Activated CD4-positive, CD25-positive, alpha-beta regulatory T cell treated with anti-CD3 and anti-CD28 coated beads, Interleukin-2, amount 50 U/mL, for 72 hours (primary cell): ENCODE results near the gene NCAPD2.
"Not testable (repeated sequence)": the region's sequence is repeated elsewhere in the genome, so short reads cannot be mapped to it uniquely, and the experiment has no call there.

Source experiments
- DNase-seq: peaks from one replicate; pipeline ENCODE4 v3.0.0; 2021

The NCAPD2 gene

GRCh38 chr12:6552140-6552551 is 58.2 kb downstream of the NCAPD2 start:
- DNase-seq: no peak

- DNase-seq: no peak
These were observed 59.4 kb downstream of the NCAPD2 start for GRCh38 chr12:6553051-6553868.

- DNase-seq: peak; percentile 67
These were observed 60.5 kb downstream of the NCAPD2 start for GRCh38 chr12:6554168-6555017.

GRCh38 chr12:6555018-6555691 is 61.3 kb downstream of the NCAPD2 start:
- DNase-seq: no peak

- not testable (repeated sequence) for DNase-seq
These were observed 62.6 kb downstream of the NCAPD2 start for GRCh38 chr12:6556496-6556817.

GRCh38 chr12:6556857-6557256 is 63.0 kb downstream of the NCAPD2 start:
- no peak for DNase-seq

GRCh38 chr12:6558014-6558760 is 64.3 kb downstream of the NCAPD2 start:
- not testable (repeated sequence) for DNase-seq

- DNase-seq: no peak
These were observed 65.6 kb downstream of the NCAPD2 start for GRCh38 chr12:6559500-6559899.

GRCh38 chr12:6560501-6561205 is 66.8 kb downstream of the NCAPD2 start:
- no peak for DNase-seq

- DNase-seq: no peak
These were observed 69.0 kb downstream of the NCAPD2 start for GRCh38 chr12:6562881-6563280.

GRCh38 chr12:6563448-6564050 is 69.6 kb downstream of the NCAPD2 start:
- DNase-seq: peak; percentile 68

- DNase-seq: no peak
These were observed 73.3 kb downstream of the NCAPD2 start for GRCh38 chr12:6567112-6567670.

- DNase-seq: no peak
These were observed 75.4 kb downstream of the NCAPD2 start for GRCh38 chr12:6569312-6569711.

- no peak for DNase-seq
These were observed 75.9 kb downstream of the NCAPD2 start for GRCh38 chr12:6569786-6570185.

GRCh38 chr12:6570264-6570887 is 76.5 kb downstream of the NCAPD2 start:
- peak; percentile 45 for DNase-seq

- DNase-seq: no peak
These were observed 79.1 kb downstream of the NCAPD2 start for GRCh38 chr12:6573001-6573400.

- DNase-seq: no peak
These were observed 80.8 kb downstream of the NCAPD2 start for GRCh38 chr12:6574576-6575295.

- no peak for DNase-seq
These were observed 81.7 kb downstream of the NCAPD2 start for GRCh38 chr12:6575648-6576047.
